Measurements from ENCODE around the gene SPHK2.

SPHK2 gene

DNA sequence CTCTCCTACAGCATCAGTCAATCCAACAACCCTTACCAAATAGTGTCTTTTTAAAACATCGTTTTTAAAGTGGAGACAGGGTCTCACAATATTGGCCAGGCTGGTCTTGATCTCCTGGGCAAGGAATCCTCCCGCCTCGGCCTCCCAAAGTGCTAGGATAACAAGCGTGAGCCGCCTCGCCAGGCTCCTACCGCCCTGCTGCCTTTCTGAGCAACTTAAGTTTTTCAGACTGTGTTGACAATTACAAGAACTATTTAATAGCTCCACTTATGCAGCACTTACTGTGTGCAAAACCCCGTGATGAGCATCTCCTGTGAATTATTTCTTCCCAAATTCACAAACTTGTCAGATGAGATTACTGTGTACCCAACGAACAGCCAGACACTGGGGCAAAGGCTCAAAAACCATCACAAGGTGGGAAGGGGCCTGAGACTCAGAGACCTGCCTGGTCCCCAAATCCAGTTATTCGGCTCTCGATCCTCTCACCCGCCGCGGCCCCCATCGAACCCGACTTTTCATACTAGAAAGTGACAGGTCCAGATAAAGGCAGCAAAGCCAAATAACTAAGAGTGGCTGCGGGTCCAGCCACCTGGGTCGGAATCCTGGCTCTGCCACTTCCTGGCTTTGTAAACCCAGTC is 909 bp upstream of the SPHK2 start:
- no peak for TF ChIP-seq CTCF (conservative IDR thresholded peaks at IDR 0.05)
- H3K27ac ChIP-seq, result peak overlapping the region; percentile 90

- peak overlapping the region; percentile 90 for H3K27ac ChIP-seq
- no peak for TF ChIP-seq CTCF (conservative IDR thresholded peaks at IDR 0.05)
Measured at GRCh38 chr19:48619692-48620585, 633 bp downstream of the SPHK2 start.

DNA sequence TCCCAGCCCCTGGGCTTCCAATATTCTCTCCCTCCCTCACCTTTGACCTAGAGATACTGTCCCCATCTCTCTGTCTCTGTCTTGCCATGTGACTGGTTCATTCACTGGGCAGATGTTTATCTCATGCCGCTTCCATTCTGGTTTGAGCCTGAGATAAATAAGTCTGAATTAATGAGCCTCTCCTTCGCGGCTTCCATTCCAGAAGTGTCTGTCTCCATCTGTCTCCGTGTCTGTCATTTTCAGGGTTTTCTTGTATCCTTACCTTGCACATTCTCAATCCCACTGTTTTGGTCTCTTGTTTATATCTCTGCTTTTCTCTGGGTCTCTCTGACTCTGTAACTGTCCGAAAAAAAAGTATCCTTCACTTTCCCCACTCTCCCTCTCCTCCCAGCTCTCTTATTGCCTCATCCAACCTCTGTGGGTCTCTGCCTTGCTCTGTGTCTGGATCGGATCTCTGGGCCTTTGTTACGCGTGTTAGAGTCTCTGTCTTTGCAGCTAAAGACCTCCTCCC is 4.3 kb downstream of the SPHK2 start:
- no peak for TF ChIP-seq CTCF (conservative IDR thresholded peaks at IDR 0.05)
- H3K27ac ChIP-seq, result peak overlapping the region; percentile 90

- no peak for TF ChIP-seq CTCF (conservative IDR thresholded peaks at IDR 0.05)
- H3K27ac ChIP-seq, result peak overlapping the region; percentile 90
Measured at GRCh38 chr19:48624067-48624594, 4.8 kb downstream of the SPHK2 start.

DNA sequence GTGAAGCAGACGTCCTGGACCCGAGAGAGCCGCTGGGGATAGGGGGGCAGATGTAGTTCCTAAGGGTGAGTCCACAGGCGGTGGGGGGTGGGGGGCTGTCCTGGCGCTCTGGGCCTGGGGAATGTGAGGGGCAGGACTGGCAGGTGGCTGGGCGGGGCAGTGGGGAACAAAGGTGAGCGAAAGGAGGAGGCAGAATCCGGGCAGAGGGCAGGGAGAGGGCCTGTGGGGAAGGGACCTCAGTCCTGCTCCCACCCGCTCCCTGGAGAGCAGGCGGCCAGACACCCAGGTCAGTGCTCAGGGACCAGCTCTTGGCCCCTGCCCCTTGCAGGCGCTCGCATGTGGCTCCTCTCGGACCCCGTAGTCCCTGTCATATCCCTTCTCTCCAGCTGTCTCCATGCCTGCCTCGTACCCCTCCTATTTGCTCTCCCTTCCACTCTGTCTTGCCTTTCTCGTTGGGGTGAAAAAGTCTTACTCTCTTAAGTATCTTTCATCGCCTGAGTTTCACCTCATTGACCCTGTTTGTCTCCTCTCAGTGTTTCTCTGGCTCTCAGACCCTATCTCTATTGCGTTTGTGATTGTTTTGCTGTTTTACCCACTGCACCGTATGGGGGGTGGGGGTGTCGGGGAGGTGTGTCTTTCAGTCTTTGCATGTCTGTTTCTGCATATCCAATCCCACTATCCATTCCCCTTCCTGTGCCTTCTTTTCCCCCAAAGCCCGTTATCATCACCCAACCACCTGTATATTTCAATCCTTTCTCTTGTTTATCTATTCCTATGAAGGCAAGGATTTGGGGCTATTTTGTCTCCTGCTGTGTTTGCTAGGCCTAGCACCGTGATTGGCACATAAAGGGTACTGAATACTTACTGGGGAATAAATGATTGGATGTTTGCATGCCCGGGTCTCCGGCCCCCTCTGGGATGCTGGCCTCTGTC is 5.8 kb downstream of the SPHK2 start:
- no peak for TF ChIP-seq CTCF (conservative IDR thresholded peaks at IDR 0.05)
- H3K27ac ChIP-seq, result peak overlapping the region; percentile 90

DNA sequence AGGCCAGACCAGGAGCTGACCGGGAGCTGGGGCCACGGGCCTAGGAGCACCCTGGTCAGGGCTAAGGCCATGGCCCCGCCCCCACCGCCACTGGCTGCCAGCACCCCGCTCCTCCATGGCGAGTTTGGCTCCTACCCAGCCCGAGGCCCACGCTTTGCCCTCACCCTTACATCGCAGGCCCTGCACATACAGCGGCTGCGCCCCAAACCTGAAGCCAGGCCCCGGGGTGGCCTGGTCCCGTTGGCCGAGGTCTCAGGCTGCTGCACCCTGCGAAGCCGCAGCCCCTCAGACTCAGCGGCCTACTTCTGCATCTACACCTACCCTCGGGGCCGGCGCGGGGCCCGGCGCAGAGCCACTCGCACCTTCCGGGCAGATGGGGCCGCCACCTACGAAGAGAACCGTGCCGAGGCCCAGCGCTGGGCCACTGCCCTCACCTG is 6.6 kb downstream of the SPHK2 start:
- H3K27ac ChIP-seq, result peak overlapping the region; percentile 90; the same call in 1 of the 2 replicates
- no peak for TF ChIP-seq CTCF (conservative IDR thresholded peaks at IDR 0.05)
